GM19193 (cell line): Measurements from ENCODE around the gene SERPINF2.

Experiments
- POLR2A ChIP-seq: IDR thresholded peaks from 4 replicates; pipeline ENCODE4 v1.6.1; 2011; ENCODE audit not compliant: insufficient read depth, insufficient read length; ENCODE audit errors: extremely low read depth

Gene SERPINF2

GRCh38 chr17:1714427-1714979 is 28.2 kb upstream of the SERPINF2 start:
- no peak for TF ChIP-seq POLR2A

GRCh38 chr17:1714980-1715802 is 27.5 kb upstream of the SERPINF2 start:
- no peak for TF ChIP-seq POLR2A

- TF ChIP-seq POLR2A: no peak
These were observed 26.9 kb upstream of the SERPINF2 start for GRCh38 chr17:1715803-1716075.

GRCh38 chr17:1716076-1716911 is 26.4 kb upstream of the SERPINF2 start:
- peak; percentile 95 for TF ChIP-seq POLR2A

GRCh38 chr17:1716912-1717695 is 25.6 kb upstream of the SERPINF2 start:
- peak; percentile 39 for TF ChIP-seq POLR2A

GRCh38 chr17:1718362-1719165 is 24.1 kb upstream of the SERPINF2 start:
- no peak for TF ChIP-seq POLR2A

GRCh38 chr17:1720856-1721386 is 21.8 kb upstream of the SERPINF2 start:
- TF ChIP-seq POLR2A: no peak

- peak; percentile 40 for TF ChIP-seq POLR2A
These were observed 18.3 kb upstream of the SERPINF2 start, which contains the start of gene WDR81 for GRCh38 chr17:1724351-1724868. Gene WDR81 (plus strand): TSS chr17:1724704. CDS start chr17:1724960, 256 bp downstream.

GRCh38 chr17:1724869-1725641 is 17.6 kb upstream of the SERPINF2 start:
- no peak for TF ChIP-seq POLR2A

- TF ChIP-seq POLR2A: no peak
These were observed 16.8 kb upstream of the SERPINF2 start for GRCh38 chr17:1725642-1726511.

- no peak for TF ChIP-seq POLR2A
These were observed 15.9 kb upstream of the SERPINF2 start for GRCh38 chr17:1726626-1727257.

GRCh38 chr17:1727258-1727789 is 15.3 kb upstream of the SERPINF2 start:
- no peak for TF ChIP-seq POLR2A
